GM19324 (cell line): ENCODE results near the gene CUEDC1.

Source experiments
- ATAC-seq: cut with Tn5 transposase; IDR thresholded peaks from one replicate; pipeline ENCODE4 v1.9.1; 2021; ENCODE audit warnings: mild to moderate bottlenecking, moderate library complexity; ENCODE audit not compliant: unreplicated experiment, low FRiP score

CUEDC1 gene, protein sequence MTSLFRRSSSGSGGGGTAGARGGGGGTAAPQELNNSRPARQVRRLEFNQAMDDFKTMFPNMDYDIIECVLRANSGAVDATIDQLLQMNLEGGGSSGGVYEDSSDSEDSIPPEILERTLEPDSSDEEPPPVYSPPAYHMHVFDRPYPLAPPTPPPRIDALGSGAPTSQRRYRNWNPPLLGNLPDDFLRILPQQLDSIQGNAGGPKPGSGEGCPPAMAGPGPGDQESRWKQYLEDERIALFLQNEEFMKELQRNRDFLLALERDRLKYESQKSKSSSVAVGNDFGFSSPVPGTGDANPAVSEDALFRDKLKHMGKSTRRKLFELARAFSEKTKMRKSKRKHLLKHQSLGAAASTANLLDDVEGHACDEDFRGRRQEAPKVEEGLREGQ

DNA sequence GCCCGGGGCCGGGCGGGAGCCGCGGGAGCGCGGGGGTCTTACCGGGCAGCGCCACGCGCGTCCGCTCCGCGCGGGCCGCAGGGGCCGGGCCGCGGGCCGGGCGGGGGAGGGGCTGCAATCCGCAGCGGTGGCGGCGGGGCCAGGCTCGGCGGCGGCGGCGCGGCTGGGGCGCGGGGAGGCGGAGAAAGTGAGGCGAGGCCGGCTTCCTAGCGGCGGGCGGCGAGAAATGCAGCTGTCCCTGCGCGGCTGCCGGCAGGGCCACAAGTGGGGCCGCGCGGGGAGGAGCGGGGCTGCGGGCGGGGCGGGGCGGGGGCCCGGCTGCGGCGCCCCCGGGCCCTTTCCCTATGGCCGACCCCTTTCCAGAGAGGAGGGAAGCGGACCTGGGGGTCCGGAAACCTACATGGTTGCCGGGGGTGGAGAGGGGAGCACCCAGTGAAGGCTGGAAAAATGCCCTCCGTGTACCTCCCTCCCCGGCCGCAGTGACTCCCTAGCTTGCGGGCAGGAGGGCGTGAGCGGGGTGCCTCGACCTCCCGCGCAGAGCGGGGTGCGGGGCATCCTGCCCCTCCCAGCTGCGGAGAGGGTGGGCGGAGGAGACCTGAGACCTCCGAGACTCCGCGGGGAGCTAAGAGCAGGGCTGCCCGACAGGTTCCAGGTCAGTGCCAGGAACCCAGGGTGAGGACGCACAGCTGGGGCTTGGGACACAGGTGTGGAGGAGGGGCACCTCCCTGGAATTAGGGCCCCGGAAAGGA is at the start of gene CUEDC1:
Gene CUEDC1, minus strand, starts transcription at position 230 of the 749 bp plus-strand sequence. CDS start 69,848 bp downstream, outside the sequence.
- ATAC-seq: no peak

DNA sequence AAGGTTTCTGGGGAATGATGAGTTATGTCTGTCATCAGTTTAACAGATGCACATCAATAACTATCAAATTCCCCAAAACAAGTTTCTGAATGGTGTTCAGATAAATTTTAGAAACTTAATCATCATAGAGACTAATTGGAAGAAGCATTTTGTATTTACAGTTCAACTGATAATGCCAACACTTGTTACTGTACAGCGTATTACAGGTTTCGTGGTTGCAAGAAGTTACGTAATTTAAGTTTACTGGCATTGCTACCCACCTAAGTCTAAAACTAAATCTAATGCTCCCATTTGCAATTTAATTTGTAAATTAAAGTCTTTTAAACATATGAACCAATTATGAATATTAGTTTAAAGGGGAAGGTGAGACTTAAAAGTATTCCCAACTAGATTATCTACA is 48.8 kb upstream of the CUEDC1 start:
- no peak for ATAC-seq

DNA sequence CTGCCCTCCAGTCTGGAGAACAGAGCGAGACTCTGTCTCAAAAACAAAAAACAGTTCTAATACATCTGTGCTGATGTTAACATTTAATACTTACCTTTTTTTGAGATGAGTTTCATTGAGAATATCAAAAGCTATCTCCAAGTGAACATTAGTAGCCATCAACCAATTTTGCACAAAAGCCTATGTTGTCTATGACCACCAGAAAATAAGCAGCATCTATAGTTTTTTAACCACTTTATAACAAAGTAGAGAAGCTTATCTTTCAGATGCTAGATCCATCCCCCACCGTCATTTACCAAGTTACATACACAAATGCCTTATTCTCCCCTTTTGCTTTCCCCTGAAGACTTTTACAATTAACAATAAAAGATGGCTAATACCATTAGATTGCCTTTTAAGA is 47.8 kb upstream of the CUEDC1 start:
- ATAC-seq: no peak

DNA sequence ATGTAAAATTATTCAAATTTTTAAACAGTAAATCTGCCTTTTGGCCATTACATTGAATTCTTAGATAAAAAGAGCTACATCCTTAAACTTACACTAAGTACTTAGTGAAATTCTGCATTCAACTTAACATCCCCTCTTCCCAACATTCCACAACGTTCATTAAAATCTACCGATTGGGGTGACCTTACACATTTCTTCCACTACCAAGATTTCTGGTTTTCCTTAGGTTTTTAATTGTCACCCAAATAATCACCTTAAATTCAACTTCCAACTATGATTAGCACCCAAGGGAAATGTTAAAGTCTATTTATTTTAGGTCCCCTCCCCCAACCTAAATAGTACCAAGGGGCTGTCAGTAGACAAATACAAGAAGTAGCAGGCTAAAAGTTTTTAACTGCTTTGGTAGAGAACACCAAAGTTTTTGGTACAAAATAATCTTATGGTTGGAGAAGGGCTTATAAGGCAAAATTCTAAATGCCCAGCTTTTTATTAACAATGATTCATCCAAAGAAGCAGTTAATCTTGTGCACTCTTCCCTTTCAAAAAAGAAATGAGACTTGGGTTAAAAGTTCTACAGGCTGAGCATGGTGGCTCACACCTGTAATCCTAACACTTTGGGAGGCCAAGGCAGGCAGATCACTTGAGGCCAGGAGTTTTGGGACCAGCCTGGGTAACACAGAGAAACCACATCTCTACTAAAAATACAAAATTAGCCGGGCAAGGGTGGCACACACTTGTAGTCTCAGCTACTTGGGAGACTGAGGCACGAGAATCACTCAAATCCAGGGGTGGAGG is 47.1 kb upstream of the CUEDC1 start:
- ATAC-seq: no peak

DNA sequence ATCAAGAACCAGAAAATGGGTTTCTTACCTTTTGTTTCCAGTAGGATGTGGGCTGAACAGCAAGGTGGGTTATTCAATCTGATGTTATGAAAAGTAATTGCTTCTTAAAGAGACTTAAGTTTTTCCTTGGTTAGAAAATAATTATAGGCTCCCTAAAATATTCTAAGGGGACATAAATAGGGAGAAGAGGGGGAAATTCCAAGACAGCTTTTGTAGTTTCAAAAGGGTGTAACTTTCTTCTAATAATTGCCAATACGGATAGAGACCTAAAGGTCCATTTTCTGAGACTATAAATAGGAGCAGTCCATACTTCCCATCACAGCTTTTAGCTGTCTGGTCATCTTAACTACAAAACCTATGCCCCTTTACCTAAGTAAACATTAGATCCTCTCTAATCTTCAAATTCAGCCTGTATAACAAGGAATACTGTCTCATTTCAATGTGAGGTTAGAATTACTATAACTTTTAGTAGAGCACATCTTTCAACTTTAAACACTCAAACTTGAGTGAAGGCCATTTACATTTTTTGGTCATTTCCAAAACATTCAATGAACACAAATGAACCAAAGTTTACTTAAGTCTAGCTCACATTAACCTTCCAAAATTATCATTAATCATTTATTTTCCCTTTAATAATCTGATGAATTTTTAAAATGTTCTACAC is 46.4 kb upstream of the CUEDC1 start:
- no peak for ATAC-seq

DNA sequence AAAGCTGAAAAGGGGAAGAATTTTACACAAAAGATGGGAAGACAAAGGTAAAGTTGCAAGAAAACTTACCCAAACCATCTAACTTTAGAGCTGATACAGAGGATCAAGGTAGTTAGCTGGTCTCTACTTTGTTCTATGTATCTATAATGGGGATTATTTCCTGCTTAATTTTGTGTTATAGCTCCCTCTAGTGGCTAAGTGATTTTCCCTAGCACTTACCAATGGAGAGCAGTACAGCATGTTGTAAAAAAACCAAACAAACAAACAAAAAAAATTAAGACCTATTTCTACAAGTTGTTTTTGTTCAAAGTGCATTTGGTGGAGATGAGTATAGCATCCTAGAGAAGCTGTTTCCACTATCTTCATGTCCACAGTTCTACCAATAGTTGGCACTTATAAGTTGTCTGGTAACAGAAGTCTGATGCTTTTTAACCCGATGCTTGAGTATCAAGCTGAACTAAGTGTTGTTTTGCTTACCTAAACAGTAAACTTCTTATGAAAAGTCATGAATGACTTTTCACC is 44.3 kb upstream of the CUEDC1 start:
- no peak for ATAC-seq

DNA sequence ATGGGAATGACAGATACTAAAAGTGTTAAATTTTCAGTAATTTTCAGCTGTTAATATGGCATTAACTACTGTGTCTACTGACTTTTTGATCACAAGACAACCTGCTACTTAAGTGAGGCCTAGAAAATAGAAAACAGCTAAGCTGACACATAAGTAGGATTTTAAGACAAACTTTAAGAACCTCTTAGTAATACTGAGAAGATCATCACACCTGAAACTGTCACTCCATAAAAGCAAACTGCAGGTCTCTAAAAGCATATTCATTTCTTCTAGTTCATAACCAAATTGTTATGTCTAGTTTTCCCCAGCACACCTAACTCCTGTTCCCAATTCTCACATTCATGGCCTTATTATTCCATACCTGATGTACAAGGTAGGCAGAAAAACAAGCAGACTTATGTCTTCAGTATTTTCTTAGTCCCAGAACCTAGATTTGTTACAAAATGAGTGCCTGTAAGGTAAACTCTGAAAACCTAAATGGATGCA is 43.8 kb upstream of the CUEDC1 start:
- no peak for ATAC-seq

DNA sequence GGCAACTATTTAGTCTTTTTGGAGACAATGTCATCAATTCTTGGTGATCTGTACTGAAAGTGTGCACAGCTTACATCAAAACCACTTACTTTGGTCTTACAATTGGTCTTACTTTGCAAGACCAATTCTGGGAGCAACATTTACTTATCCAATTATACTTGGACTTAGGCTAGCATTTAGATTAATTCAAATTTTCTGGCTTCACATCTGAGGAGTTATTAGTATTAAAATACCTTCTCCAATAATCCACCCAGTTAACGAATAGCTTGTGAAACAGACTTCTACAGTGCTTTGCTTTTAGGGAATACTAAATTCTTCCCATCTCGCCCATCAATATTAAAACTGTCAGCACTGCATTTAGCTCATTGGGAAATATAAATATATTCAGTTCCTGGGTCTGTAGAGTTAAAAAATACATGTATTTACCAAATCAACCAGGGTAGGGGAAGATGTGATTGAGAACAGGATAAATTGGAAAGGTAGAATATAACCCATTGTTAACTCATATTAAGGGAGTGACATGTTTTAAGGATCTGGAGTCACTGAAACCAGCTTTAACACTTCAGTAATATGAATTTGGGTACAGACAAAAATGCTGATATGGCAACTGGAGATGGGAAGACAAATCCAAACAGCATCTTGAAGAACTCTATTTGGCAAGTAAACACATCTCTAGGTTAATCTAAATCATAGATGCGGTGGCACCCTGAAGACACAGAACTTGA is 42.0 kb upstream of the CUEDC1 start:
- no peak for ATAC-seq

DNA sequence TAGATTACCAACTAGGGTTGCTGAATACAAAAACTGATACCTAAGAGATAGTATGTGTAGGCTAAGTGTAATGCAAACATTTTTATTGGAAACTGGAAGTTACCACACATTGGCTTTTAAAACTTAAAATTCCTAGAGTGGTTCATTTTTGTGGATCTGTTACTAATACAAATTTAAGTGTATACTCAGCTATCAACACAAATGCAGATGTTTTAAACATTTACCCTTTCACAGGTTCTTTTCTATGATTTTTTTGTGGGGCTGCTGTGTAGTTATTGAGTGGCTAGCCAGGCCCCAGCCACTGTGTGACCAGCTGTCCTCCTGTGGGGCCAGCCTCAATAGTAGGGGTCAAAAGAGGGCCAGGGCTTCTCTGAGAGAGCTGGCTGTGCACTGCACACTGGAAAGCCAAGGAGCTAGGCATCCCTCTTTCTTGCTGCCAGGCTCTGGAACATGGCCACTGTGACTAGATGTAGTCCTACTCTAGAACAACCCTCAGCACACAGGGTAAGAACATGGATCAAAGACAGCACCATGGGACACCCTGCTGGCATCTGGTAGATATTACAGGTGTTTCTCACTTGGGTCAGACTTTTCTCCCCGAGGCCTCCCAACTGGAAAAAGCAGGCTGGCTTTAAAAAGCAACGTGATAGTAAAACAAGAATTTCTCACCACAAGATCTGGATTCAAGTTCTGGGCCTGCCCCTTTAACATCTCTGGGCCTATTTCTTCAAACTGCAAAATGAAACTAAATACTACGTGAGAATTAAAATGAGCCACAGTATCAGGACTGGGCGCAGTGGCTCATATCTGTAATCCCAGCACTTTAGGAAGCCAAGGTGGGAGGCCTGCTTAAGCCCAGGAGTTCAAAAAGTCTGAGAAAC is 40.1 kb upstream of the CUEDC1 start:
- no peak for ATAC-seq

DNA sequence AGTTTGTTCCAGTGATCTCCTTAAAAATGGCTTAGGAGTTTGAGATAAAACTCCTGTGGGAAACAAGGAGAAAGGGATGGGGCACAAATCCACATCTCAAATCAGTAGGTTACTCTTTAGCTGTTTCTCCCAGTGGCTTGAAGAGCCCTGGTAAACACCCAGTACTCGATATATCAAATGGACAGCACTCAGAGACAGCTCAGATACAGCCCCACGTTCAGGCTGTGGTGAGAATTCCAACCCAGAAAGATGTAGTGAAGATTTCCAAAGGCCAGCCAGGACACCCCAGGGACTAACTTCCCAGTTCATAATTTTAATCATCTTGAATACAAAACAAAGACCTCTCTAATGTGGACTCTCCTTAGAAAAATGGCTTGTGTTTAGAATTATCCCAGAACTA is 39.2 kb upstream of the CUEDC1 start:
- ATAC-seq: no peak

DNA sequence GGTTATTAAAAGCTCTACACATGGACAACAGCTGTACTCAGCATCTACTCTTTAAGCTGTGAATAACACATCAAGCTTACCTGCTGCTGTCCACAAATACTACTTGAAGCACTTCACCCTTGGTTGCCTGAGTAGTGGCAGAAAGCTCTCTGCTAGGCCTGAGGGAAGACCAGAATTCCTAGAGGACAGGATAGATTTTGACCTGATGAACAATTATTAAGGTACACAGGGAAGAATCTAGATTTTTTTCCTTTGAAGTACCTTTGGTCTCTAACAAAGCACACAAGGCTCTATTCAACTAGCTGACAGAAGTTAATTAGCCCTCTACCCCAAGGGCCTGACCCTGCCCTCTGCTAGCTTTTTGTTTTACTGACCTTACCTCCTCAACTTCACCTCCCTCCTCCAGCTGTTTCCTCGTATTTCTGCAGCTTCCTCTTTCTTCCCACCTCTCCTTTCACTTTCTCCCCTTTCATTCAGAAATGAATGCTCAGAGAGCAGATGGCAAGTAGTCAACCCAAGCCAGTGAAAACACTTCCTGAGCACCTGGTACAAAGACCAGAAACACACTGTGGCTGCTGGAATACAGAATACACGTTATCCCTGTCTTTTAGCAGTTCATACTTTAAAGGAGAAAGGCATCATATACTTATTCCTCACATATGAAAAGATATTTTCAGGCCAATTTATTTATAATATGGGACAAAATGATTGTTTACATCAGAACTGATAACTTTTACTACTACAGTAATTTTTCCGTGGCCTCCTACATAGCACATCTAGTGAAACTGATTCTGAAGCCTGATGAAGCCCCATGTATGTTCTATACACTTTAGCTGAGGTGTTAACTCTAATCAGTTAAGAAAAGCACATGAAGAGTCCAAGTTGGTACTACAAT is 38.5 kb upstream of the CUEDC1 start:
- no peak for ATAC-seq

DNA sequence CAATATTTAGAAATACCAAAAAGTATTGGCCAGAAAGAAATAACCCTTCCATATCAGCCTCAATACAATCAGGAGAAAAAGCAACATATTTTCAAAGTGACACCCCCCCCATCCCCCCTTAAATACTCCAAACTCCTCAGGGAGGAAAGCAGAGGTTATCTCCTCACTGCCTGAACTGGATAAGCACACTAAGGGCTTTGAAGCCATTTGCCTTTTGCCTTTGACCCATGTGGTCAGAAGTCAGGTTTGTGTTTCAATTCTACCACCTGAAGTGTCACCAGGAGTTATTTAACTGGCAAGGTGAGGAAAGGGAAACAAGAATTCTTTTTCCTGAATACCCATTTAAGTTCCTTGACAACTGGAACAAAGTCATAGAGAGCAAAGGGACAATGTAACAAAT is 36.3 kb upstream of the CUEDC1 start:
- no peak for ATAC-seq

DNA sequence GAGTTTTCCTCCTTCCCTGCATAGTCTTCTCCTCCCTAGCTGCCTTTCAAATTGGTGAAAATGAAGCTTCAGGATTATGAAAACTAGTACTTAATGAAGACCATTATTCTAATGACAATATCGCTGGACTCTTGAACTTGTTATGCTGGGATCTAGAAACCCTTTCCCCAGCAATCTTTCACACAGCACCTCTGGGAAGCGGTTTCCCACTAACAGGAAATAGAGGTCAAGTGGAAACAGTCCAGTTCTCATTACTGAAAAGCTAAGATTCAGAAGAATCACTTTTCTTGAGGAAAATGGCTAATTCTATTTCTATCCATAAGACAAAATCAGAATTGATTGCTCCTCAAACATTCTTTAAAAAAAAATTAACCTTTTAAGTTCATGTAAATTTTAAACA is 34.8 kb upstream of the CUEDC1 start:
- no peak for ATAC-seq

DNA sequence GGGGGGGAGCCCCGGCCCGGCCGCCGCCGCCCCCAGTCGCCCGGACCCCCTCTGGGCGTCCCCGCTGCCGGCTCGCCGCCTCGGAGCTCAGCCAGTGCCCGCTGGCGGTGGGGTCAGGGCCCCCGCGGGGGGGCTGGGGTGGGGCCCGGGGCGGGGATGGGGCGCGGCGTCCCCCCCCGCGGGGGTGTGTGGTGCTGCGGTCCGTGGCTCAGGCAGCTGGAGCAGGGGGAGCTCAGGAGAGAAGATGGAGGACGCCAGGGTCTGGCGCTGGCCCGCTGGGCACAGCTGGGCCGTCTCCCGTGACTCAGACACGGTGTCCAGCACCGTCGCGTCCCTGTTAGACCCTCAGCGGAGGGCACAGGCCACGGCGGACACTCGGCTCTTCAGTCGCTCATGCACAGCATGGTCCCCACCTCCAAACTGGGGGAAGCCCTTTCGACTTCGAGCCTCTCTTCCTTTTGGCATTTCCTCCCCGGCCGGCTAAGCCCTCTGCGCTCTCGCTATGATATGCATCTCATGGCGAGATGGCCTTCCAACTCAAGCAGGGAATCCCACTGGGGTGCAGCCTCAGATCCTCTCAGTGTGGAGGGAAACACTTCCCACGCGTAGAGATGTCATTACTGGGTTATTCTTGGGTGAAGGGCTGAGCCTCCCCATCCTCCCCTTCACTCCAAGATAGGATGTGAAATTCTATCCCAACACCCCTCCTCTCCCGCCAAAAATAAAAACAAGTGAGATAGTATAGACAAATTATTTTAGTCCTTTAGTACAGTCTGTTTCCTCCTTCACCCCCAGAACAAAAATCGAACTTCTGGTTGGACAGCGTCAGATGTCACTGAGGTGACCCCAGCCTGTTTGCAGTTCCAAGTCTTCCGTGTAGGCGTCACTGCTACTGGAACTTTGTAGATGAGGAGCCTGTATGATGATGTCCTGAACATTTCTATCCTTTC is 33.4 kb upstream of the CUEDC1 start:
- peak; percentile 73 for ATAC-seq

DNA sequence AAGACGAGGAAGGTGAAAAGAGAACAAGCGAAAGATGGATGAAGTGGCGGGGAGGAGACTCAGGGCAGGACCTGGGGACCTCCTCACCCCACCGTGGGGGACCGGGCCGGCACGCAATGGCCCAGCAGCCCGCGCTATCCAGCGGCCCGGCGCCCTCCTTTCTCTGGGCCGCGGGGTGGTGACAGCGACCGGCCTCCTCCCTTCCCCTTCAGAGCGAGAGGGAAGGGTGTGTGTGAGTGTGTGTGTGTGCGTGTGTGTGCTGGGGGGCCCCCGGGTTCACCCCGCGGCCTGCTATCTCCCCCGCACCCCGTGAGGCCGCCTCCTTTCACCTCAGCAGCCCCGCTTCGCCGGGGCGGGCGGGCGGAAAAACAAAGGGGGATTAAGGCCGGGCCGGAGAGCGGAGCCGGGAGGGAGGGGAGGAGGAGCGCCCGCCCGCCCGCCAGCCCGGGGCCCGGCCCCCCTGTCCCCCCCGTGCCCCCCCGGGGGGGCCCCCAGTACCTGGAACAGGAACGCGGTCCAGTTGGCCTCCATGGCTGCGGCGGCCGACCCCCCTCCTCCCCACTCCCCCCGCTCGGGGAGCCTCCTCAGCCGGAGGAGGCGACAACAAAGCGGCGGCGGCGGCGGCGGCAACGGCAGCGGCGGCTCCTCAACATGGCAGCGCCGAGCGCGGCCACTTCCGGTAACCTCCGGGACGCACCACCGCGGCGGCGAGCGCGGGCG is 32.5 kb upstream of the CUEDC1 start, which contains the start of gene VEZF1:
Gene VEZF1, minus strand, starts transcription at position 674 of the 720 bp plus-strand sequence. Its CDS starts 143 bp downstream, at position 531.
- ATAC-seq: peak; percentile 75
